CD14-positive monocyte (primary cell): Measurements from ENCODE around the gene SYNE3. TPM values are rescaled to one million over a fixed set of nuclear protein-coding genes. Genes with fewer than 3 reads are reported as not detected.

Source experiments
- DNase-seq, 3 donors: peaks; one replicate each; pipeline ENCODE4 v3.0.0-alpha.2; 2011 to 2022
- H2AFZ ChIP-seq: 2 replicates; pipeline ENCODE4 v1.6.0; 2012; ENCODE audit warnings: mild to moderate bottlenecking, low read depth, low read length, inconsistent platforms; ENCODE audit not compliant: insufficient read depth, poor library complexity, severe bottlenecking
- H3K27ac ChIP-seq, 2 donors: 1 replicate in 1 of 2; 2 replicates in 1 of 2; pipeline ENCODE4 v1.5.1; 2012 to 2013; ENCODE audit warnings: low read length in 2 of 2, control low read depth in 1 of 2, inconsistent platforms in 1 of 2, low read depth in 1 of 2, mild to moderate bottlenecking in 1 of 2
- H3K27me3 ChIP-seq, 2 donors: one replicate each; pipeline versions ENCODE4 v1.6.0 to v1.6.1; 2011 to 2013; ENCODE audit warnings: low read length in 2 of 2; ENCODE audit not compliant: control insufficient read depth in 2 of 2, insufficient read depth in 2 of 2
- H3K36me3 ChIP-seq, 2 donors: replicated peaks in 1 of 2; 1 replicate in 1 of 2; 2 replicates in 1 of 2; pipeline versions ENCODE4 v1.5.1 to v1.6.1; 2012 to 2013; ENCODE audit warnings: low read length in 2 of 2, control low read depth in 1 of 2, inconsistent platforms in 1 of 2, mild to moderate bottlenecking in 1 of 2; ENCODE audit not compliant: insufficient read depth in 2 of 2, control insufficient read depth in 1 of 2
- H3K4me1 ChIP-seq, 2 donors: 1 replicate in 1 of 2; 2 replicates in 1 of 2; pipeline versions ENCODE4 v1.5.1 to v1.6.1; 2012 to 2013; ENCODE audit warnings: low read length in 2 of 2, control low read depth in 1 of 2, inconsistent platforms in 1 of 2, mild to moderate bottlenecking in 1 of 2, moderate library complexity in 1 of 2; ENCODE audit not compliant: insufficient read depth in 2 of 2, control insufficient read depth in 1 of 2
- H3K4me2 ChIP-seq: replicated peaks from 2 replicates; pipeline ENCODE3; 2012; ENCODE audit warnings: low read length, moderate library complexity, mild to moderate bottlenecking; ENCODE audit not compliant: poor library complexity, severe bottlenecking; ENCODE audit errors: extremely low read depth
- H3K4me3 ChIP-seq, 3 experiments: fragments of 200-600 bp in 1 of 3; sonication (generic) in 1 of 3; replicated peaks in 1 of 3; 1 replicate in 2 of 3; 2 replicates in 1 of 3; pipeline ENCODE4 v1.5.1; 2011 to 2013; ENCODE audit warnings: low read length in 3 of 3, mild to moderate bottlenecking in 3 of 3, control low read depth in 2 of 3, low read depth in 2 of 3, inconsistent platforms in 1 of 3, moderate library complexity in 1 of 3
- H3K79me2 ChIP-seq: 2 replicates; pipeline ENCODE4 v1.6.0; 2012; ENCODE audit warnings: mild to moderate bottlenecking, control low read depth, inconsistent platforms, low read length, moderate library complexity; ENCODE audit not compliant: insufficient read depth
- H3K9ac ChIP-seq: 2 replicates; pipeline ENCODE4 v1.6.0; 2017; ENCODE audit warnings: low read length, mild to moderate bottlenecking; ENCODE audit not compliant: insufficient read depth, poor library complexity, severe bottlenecking
- H3K9me3 ChIP-seq, 2 donors: replicated peaks in 1 of 2; 1 replicate in 1 of 2; 2 replicates in 1 of 2; pipeline versions ENCODE4 v1.5.1 to v1.6.1; 2012 to 2013; ENCODE audit warnings: low read length in 2 of 2, control low read depth in 1 of 2; ENCODE audit not compliant: control insufficient read depth in 1 of 2, insufficient read depth in 1 of 2
- H4K20me1 ChIP-seq: 2 replicates; pipeline ENCODE4 v1.6.0; 2012; ENCODE audit warnings: mild to moderate bottlenecking, low read length, control low read depth, moderate library complexity; ENCODE audit not compliant: insufficient read depth
- H3K27ac Mint-ChIP-seq, 7 donors: one replicate each; pipeline ENCODE4 v1.8.0; 2020; ENCODE audit warnings: mild to moderate bottlenecking in 7 of 7, mixed read lengths in 7 of 7, moderate library complexity in 6 of 7, inconsistent platforms in 2 of 7
- H3K27me3 Mint-ChIP-seq, 3 donors: one replicate each; pipeline ENCODE4 v1.8.0; 2021 to 2022; ENCODE audit warnings: low read depth in 3 of 3, mild to moderate bottlenecking in 3 of 3, mixed read lengths in 3 of 3, moderate library complexity in 3 of 3, inconsistent platforms in 1 of 3
- H3K36me3 Mint-ChIP-seq, 2 donors: one replicate each; pipeline ENCODE4 v1.8.0; 2020; ENCODE audit warnings: mixed read lengths in 2 of 2, inconsistent platforms in 1 of 2, mild to moderate bottlenecking in 1 of 2
- H3K4me1 Mint-ChIP-seq: one replicate; pipeline ENCODE4 v1.8.0; 2020; ENCODE audit warnings: mild to moderate bottlenecking, mixed read lengths
- H3K4me3 Mint-ChIP-seq, 2 donors: one replicate each; pipeline ENCODE4 v1.8.0; 2020; ENCODE audit warnings: mild to moderate bottlenecking in 2 of 2, mixed read lengths in 2 of 2, moderate library complexity in 1 of 2
- H3K9me3 Mint-ChIP-seq, 7 donors: one replicate each; pipeline ENCODE4 v1.8.0; 2020 to 2022; ENCODE audit warnings: mixed read lengths in 7 of 7, mild to moderate bottlenecking in 6 of 7, moderate library complexity in 6 of 7, inconsistent platforms in 2 of 7
- CTCF ChIP-seq: fragments of 200-600 bp; IDR thresholded peaks from one replicate; pipeline ENCODE4 v1.8.0; 2022; ENCODE audit warnings: antibody characterized with exemption, mild to moderate bottlenecking
- WGBS: methylation state at CpG from one replicate; pipeline ENCODE4 v1.1.5; 2013; ENCODE audit warnings: missing lambda C conversion rate; ENCODE audit not compliant: insufficient coverage; 5-methylcytosine and 5-hydroxymethylcytosine counted together
- intact Hi-C, 2 donors: fragments of 100-400 bp; cut with micrococcal nuclease; formaldehyde crosslinking; loops; one replicate each; pipeline versions ENCODE4 v1.15.0 to v1.15.1; 2023
- polyA plus RNA-seq, 3 donors: library from polyadenylated mRNA; depleted of rRNA in 1 of 3; unstranded in 2 of 3; stranded (reverse) in 1 of 3; fragments of 300-500 nt in 2 of 3; fragments of >200 nt in 1 of 3; fragmentation: Illumina TruSeq in 2 of 3; gene quantifications; 1 replicate in 2 of 3; 2 replicates in 1 of 3; pipeline ENCODE4 v1.2.3, GENCODE V29; 2012 to 2021

The SYNE3 gene
- polyA plus RNA-seq, 3 donors: 2.6 to 26.1 (median 3.5) TPM

DNA sequence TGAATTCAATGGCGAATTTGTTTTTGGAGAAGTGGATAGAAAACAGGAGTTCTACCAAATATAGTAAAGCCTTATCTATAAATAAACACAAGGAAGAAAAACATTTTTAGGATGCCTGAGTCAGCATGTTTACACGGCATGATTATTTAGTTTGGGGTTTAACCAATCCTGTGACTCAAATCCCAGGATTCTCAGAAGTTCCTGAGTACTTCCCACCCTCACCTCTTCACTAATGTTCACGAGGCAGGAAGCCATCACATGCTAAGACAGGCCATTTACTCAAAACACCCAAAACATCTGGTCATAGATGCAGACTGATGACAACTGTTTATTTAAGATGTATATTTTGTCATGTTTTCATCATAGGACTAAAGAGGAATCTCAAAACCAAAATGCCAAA, 15.0 kb upstream of the SYNE3 start:
- no peaks in the 10 kb centered on the region for H3K9me3 ChIP-seq
- no peak overlapping the region for H2AFZ ChIP-seq
- H3K4me1 ChIP-seq: peaks cover 32 to 41% of the 10 kb centered on the region in 2 donors
- H3K79me2 ChIP-seq: peaks cover 74% of the 10 kb centered on the region
- intact Hi-C loops: loop anchor here (5.0 kb wide), 1 partner anchor 34 kb away; no protein-coding TSS in a partner anchor
- peaks cover 0 to 8% of the 10 kb centered on the region in 2 donors for H3K36me3 ChIP-seq
- no peak overlapping the region for H3K4me3 ChIP-seq
- no peak for DNase-seq
- Mint-ChIP-seq H3K36me3 (peaks cover 4 to 22% of the 10 kb centered on the region in 2 donors), H3K4me1 (peaks cover 46% of the 10 kb centered on the region), H3K4me3 (no peak overlapping the region), H3K27me3 (peaks cover 0 to 2% (median 0%) of the 10 kb centered on the region in 3 donors), H3K27ac (no peak overlapping the region), H3K9me3 (no peaks in the 10 kb centered on the region)
- H3K27ac ChIP-seq: peak overlapping the region in 1 of 2 donors; percentile 22
- peaks cover 10% of the 10 kb centered on the region for H4K20me1 ChIP-seq
- H3K27me3 ChIP-seq: no peaks in the 10 kb centered on the region
- H3K4me2 ChIP-seq: no peak overlapping the region
- no peak overlapping the region for H3K9ac ChIP-seq
- TF ChIP-seq CTCF: no peak
- no CpG with 5 or more reads among the region's 3 CpGs for WGBS

GRCh38 chr14:95530473-95531276, 14.2 kb upstream of the SYNE3 start:
- 92% methylated on average over 7 of the region's 13 CpGs for WGBS
- peaks cover 26 to 41% of the 10 kb centered on the region in 2 donors for H3K4me1 ChIP-seq
- no peak overlapping the region for H3K4me2 ChIP-seq
- no peaks in the 10 kb centered on the region for H3K9me3 ChIP-seq
- Mint-ChIP-seq H3K9me3 (no peaks in the 10 kb centered on the region), H3K36me3 (peaks cover 4 to 22% of the 10 kb centered on the region in 2 donors), H3K27ac (peak overlapping the region in 1 of 7 donors; percentile 69), H3K27me3 (peaks cover 0 to under 1% (median 0%) of the 10 kb centered on the region in 3 donors), H3K4me3 (no peak overlapping the region), H3K4me1 (peaks cover 46% of the 10 kb centered on the region)
- no peak overlapping the region for H2AFZ ChIP-seq
- TF ChIP-seq CTCF: no peak
- H3K4me3 ChIP-seq: no peak overlapping the region
- intact Hi-C loops: loop anchor here (5.0 kb wide), 1 partner anchor 33 kb away; no protein-coding TSS in a partner anchor
- H3K27ac ChIP-seq: no peak overlapping the region
- H3K79me2 ChIP-seq: peaks cover 72% of the 10 kb centered on the region
- H4K20me1 ChIP-seq: peaks cover 7% of the 10 kb centered on the region
- H3K27me3 ChIP-seq: no peaks in the 10 kb centered on the region
- no peak overlapping the region for H3K9ac ChIP-seq
- DNase-seq: no peak
- H3K36me3 ChIP-seq: peaks cover 0 to 8% of the 10 kb centered on the region in 2 donors
